Ishikawa (cell line): ENCODE data around the gene AP1G1.

Experiments
- CEBPB ChIP-seq: IDR thresholded peaks from 2 replicates; pipeline ENCODE4 v1.6.1; 2012
- CREB1 ChIP-seq: IDR thresholded peaks from 2 replicates; pipeline ENCODE4 v1.6.1; 2012; ENCODE audit warnings: low read depth
- EGR1 ChIP-seq: IDR thresholded peaks from 2 replicates; pipeline ENCODE4 v1.6.1; 2012
- EP300 ChIP-seq: IDR thresholded peaks from 2 replicates; pipeline ENCODE4 v1.6.1; 2012; ENCODE audit warnings: borderline replicate concordance
- FOXM1 ChIP-seq: IDR thresholded peaks from 2 replicates; pipeline ENCODE4 v1.6.1; 2012; ENCODE audit warnings: low read depth, borderline replicate concordance
- NFIC ChIP-seq: IDR thresholded peaks from 2 replicates; pipeline ENCODE4 v1.6.1; 2012
- RAD21 ChIP-seq: IDR thresholded peaks from 2 replicates; pipeline ENCODE4 v1.6.1; 2012; ENCODE audit warnings: low read depth
- REST ChIP-seq: IDR thresholded peaks from 2 replicates; pipeline ENCODE4 v1.6.1; 2012; ENCODE audit warnings: low read depth, mild to moderate bottlenecking
- TAF1 ChIP-seq: IDR thresholded peaks from 2 replicates; pipeline ENCODE4 v1.6.1; 2012; ENCODE audit warnings: low read depth, mild to moderate bottlenecking
- TCF12 ChIP-seq: IDR thresholded peaks from 2 replicates; pipeline ENCODE4 v1.6.1; 2012; ENCODE audit warnings: low read depth
- TEAD4 ChIP-seq: IDR thresholded peaks from 2 replicates; pipeline ENCODE4 v1.6.1; 2012
- YY1 ChIP-seq: IDR thresholded peaks from 2 replicates; pipeline ENCODE4 v1.6.1; 2012; ENCODE audit warnings: low read depth
- ZBTB7A ChIP-seq: IDR thresholded peaks from 2 replicates; pipeline ENCODE4 v1.6.1; 2012; ENCODE audit warnings: low read depth
- TF ChIP-seq, protein P1 (sequence below): IDR thresholded peaks from 2 replicates; pipeline ENCODE4 v1.6.1; 2012

GRCh38 chr16:71732587-71732986 is 76.0 kb downstream of the AP1G1 start:
- TF ChIP-seq TAF1 (no peak), EGR1 (no peak), CREB1 (no peak), RAD21 (no peak), CEBPB (no peak), YY1 (no peak), REST (no peak), NFIC (no peak), FOXM1 (no peak), TEAD4 (no peak), EP300 (no peak), TCF12 (no peak), ZBTB7A (no peak)
- TF ChIP-seq, protein P1, sequence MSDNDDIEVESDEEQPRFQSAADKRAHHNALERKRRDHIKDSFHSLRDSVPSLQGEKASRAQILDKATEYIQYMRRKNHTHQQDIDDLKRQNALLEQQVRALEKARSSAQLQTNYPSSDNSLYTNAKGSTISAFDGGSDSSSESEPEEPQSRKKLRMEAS, result no peak
